ENCODE measurements around the gene ZNF518B.
"Not testable (repeated sequence)": the region's sequence is repeated elsewhere in the genome, so short reads cannot be mapped to it uniquely, and the experiment has no call there.

Gene ZNF518B

DNA sequence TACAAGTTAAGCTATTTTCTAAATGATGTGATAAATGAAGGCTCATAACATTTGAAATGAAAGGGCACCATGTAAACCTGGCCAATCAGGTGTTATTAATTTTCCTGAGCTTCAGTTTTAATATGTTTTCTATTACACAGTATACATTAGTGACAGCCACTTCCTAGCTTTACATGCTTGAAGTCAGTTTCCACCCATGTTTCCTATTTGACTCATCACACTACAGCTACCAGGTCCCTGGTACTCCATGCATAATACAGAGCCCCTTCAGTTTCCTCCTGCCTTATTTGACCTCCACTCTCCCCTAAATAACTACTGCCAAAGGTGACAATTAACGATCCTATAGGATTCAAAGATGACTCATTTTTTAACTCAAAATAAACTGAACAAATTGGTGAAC is 18.3 kb downstream of the ZNF518B start:
- Mint-ChIP-seq H3K4me3 (no peak overlapping the region), H3K4me1 (ENCODE audit: low read depth) (peaks cover 5% of the 10 kb centered on the region), H3K9me3 (peaks cover 22% of the 10 kb centered on the region), H3K27ac (no peak overlapping the region), H3K27me3 (ENCODE audit: low read depth) (no peaks in the 10 kb centered on the region), H3K36me3 (ENCODE audit: low read depth) (peaks cover 36% of the 10 kb centered on the region)

DNA sequence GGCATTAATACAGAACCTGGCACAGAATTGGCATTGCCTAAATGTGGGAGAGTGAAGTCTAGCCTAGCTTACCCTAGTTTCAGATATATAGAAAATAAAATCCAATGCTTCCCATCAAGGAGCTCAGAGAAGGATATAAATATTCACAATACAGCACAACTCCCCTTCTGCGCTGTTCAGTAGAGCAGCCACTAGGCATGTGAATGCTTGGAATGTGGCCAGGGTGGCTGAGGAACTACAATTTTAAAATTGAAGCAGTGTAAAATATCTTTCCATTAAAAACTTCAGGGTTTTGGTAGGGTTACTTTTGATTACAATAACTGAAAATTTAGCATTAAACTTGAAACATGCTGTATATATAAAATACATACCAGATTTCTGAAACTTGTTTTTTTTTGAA is 19.5 kb downstream of the ZNF518B start:
- Mint-ChIP-seq H3K9me3 (peaks cover 13% of the 10 kb centered on the region), H3K27ac (no peak overlapping the region), H3K4me3 (no peak overlapping the region), H3K4me1 (ENCODE audit: low read depth) (peaks cover 5% of the 10 kb centered on the region), H3K27me3 (ENCODE audit: low read depth) (no peaks in the 10 kb centered on the region), H3K36me3 (ENCODE audit: low read depth) (peaks cover 24% of the 10 kb centered on the region)

DNA sequence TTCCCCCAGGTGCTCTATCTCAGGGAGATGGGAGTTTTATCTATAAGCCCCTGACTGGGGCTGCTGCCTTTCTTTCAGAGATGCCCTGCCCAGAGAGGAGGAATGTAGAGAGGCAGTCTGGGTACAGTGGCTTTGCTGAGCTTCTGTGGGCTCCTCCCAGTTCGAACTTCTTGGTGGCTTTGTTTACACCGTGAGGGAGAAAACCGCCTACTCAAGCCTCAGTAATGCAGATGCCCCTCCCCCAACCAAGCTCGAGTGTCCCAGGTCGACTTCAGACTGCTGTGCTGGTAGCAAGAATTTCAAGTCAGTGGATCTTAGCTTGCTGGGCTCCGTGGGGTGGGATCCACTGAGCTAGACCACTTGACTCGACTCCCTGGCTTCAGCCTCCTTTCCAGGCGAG is 29.5 kb downstream of the ZNF518B start:
- not testable (repeated sequence) for H3K36me3 Mint-ChIP-seq (ENCODE audit: low read depth); H3K27me3 Mint-ChIP-seq (ENCODE audit: low read depth); H3K4me1 Mint-ChIP-seq (ENCODE audit: low read depth); H3K27ac Mint-ChIP-seq; H3K4me3 Mint-ChIP-seq
- H3K9me3 Mint-ChIP-seq: peaks cover 11% of the 10 kb centered on the region

DNA sequence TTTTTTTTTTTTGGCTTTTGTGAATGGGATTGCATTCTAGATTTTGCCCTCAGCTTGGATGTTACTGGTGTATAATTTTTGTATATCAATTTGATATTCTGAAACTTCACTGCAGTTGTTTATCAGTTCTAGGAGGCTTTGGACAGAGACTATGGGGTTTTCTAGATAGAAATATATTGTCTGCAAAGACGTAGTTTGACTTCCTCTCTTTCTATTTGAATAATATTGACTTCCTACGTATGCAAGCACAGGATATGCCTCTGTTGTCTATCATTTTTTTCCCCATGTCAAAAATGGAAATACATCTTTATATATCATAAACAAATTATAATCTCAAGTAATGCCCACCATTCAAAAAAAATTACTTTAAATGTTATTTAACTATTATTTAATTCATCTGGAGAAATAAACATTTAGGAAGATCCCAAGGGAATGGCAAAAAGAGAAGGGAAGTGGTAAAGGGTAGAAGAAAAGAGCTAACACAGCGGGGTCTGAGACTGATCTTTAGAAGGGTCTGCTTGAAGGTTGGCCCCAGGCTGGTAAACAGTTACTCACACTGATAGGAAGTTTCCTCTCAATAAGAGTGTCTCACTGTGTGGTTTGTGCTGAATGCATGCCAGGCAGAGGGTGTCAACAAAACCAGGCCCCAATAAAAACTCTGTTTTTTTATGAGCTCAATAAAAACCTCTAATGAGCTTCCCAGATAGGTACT is 35.7 kb downstream of the ZNF518B start:
- H3K4me1 Mint-ChIP-seq (ENCODE audit: low read depth): peaks cover 3% of the 10 kb centered on the region
- peaks cover 1% of the 10 kb centered on the region for H3K27me3 Mint-ChIP-seq (ENCODE audit: low read depth)
- no peak overlapping the region for H3K27ac Mint-ChIP-seq
- peaks cover 10% of the 10 kb centered on the region for H3K9me3 Mint-ChIP-seq
- H3K36me3 Mint-ChIP-seq (ENCODE audit: low read depth): no peaks in the 10 kb centered on the region
- no peak overlapping the region for H3K4me3 Mint-ChIP-seq

DNA sequence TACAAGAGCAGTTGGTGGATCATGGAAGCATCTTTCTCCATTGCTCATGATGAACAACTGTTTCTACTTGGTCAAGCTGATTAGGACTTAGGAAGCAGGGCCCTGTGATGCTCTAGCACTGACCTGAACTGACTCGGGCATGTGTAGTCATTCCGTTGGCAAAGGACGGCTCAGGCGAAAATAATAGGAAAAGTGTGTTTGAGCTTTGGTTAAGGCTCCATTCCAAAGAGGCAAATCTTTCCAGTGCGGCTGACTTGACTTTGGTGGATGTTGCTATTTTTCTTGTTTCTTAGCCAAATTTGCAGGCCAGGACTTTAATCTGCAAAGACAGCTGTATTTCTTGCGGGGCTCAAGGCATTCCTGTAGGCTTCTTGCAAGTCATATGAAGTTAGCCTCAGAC is 39.5 kb downstream of the ZNF518B start:
- Mint-ChIP-seq H3K27ac (no peak overlapping the region), H3K9me3 (peaks cover 3% of the 10 kb centered on the region), H3K27me3 (ENCODE audit: low read depth) (no peaks in the 10 kb centered on the region), H3K36me3 (ENCODE audit: low read depth) (no peaks in the 10 kb centered on the region), H3K4me1 (ENCODE audit: low read depth) (peaks cover 6% of the 10 kb centered on the region), H3K4me3 (no peak overlapping the region)

DNA sequence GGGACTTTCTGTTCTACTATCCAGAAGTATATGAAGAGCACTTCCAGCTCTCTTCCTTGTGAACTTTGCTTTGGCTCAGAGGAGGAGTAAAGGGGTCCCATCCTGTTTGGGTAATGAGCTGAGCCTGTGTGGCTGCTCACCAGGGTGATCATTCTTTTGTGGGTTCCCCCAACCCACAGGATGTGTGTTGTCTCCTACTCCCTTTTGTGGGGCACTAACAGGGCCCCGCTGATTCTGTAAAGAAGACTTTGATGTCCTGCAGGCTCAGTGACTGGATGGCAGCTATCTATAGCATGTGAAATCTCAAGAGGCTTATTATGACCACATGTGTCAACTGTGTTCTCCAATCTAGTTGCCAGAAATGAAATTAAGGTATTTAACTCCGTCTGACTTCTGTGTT is 40.8 kb downstream of the ZNF518B start:
- peaks cover 6% of the 10 kb centered on the region for H3K4me1 Mint-ChIP-seq (ENCODE audit: low read depth)
- no peak overlapping the region for H3K27ac Mint-ChIP-seq
- no peaks in the 10 kb centered on the region for H3K36me3 Mint-ChIP-seq (ENCODE audit: low read depth)
- no peak overlapping the region for H3K4me3 Mint-ChIP-seq
- H3K9me3 Mint-ChIP-seq: peaks cover 3% of the 10 kb centered on the region
- H3K27me3 Mint-ChIP-seq (ENCODE audit: low read depth): no peaks in the 10 kb centered on the region

DNA sequence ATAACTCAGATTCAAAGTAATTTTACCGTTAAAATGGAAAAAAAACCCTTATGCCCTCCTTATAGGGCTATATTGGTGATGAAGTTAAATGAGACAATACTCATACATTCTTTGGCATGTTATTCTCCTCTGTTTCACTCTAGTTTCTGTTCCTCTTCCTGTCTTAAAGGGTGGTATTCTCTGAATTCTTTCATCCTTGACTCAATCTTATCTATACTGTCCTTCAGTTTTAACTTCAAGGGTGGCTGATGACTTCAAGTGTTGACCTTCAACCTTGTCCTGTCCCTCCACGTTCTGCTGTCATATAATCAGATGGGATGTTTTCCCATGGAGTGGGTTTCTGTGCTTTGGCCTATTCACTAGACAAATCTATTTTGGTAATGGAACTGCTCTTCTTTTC is 44.0 kb downstream of the ZNF518B start:
- Mint-ChIP-seq H3K9me3 (no peaks in the 10 kb centered on the region), H3K4me1 (ENCODE audit: low read depth) (peaks cover 6% of the 10 kb centered on the region), H3K27me3 (ENCODE audit: low read depth) (no peaks in the 10 kb centered on the region), H3K4me3 (no peak overlapping the region), H3K27ac (no peak overlapping the region), H3K36me3 (ENCODE audit: low read depth) (no peaks in the 10 kb centered on the region)

DNA sequence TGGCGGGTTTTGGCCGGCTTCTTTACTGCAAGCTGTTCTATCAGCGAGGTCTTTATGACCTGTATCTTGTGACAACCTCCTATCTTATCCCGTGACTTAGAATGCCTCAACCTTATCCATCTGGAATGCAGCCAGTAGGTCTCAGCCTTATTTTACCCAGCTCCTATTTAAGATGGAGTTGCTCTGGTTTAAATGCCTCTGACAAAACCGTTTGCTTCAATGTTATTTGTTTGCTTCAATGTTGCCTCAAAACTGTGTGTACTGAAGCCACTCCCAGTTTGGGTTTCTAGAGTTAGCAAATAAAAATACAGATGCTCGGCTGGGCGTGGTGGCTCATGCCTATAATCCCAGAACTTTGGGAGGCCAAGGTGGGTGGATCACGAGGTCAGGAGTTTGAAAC is 51.6 kb downstream of the ZNF518B start:
- Mint-ChIP-seq H3K27ac (no peak overlapping the region), H3K4me1 (ENCODE audit: low read depth) (no peaks in the 10 kb centered on the region), H3K27me3 (ENCODE audit: low read depth) (no peaks in the 10 kb centered on the region), H3K9me3 (no peaks in the 10 kb centered on the region), H3K4me3 (no peak overlapping the region), H3K36me3 (ENCODE audit: low read depth) (no peaks in the 10 kb centered on the region)

DNA sequence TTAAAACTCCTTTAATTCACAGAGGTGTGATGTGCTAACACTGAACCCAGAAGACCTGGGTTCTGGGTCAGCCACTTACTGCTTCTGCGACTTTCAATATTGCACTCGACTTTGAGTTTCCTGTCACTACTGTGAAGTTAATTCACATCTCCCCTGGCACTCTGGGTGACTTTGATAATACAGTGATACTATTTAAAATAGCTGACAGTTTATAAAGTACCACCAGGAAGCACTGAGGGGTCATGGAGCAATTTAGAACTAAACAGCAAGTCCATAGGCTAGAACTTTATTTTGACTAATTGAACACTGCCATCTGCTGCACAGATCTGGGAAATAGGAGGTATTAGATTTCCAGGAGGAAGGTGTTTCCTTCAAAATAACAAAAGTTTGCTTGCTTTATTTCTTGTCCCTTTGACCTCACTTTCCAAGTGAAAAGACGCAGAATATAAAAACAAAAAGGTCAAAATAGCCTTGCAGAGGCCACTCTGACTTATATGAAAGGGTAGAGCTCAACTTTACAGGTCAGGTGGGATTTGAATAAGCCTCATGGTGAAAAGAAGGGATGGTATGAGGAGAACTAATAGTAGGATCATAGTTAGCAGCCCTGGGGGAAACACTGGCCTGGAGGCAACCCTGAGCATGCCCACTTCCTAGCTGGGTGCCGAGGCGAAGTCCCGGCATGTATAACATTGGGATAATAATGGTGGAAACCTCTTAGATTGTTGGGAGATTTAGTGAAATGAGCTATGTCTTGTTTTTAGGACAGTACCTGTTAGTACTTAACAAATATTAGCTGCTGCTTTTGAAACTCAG is 53.4 kb downstream of the ZNF518B start:
- Mint-ChIP-seq H3K4me1 (ENCODE audit: low read depth) (no peaks in the 10 kb centered on the region), H3K9me3 (no peaks in the 10 kb centered on the region), H3K27me3 (ENCODE audit: low read depth) (no peaks in the 10 kb centered on the region), H3K4me3 (no peak overlapping the region), H3K36me3 (ENCODE audit: low read depth) (no peaks in the 10 kb centered on the region), H3K27ac (no peak overlapping the region)

DNA sequence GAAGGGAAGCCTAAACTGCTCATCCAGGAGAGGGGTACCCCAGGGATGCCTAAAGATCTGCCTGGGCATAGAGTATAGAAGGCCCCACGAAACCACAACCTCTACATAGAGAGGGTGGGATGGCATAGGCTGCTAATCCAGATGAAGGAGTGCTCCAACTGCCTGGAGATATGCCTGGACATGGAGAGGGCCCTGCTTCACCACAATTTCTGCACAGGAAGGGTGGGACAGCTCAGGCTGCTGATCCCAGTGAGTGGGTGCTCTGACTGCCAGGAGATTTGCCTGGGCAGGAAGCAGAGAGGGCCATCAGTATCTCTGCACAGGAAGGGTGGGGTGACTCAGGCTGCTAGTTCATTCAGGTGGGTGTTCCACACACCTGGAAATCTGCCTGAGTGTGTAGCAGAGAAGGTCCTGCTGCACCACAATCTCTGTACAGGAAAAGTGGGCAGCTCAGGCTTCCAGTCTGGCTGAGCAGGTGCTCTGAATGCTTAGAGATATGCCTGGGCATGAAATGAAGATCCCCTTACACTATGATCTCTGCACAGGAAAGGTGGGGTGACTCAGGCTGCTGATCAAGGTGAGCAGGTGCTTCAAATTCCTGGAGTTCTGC is 61.1 kb downstream of the ZNF518B start:
- H3K27ac Mint-ChIP-seq: no peak overlapping the region
- peaks cover 12% of the 10 kb centered on the region for H3K27me3 Mint-ChIP-seq (ENCODE audit: low read depth)
- H3K4me3 Mint-ChIP-seq: no peak overlapping the region
- H3K4me1 Mint-ChIP-seq (ENCODE audit: low read depth): peaks cover 7% of the 10 kb centered on the region
- no peaks in the 10 kb centered on the region for H3K36me3 Mint-ChIP-seq (ENCODE audit: low read depth)
- H3K9me3 Mint-ChIP-seq: peaks cover 7% of the 10 kb centered on the region

Data from T-helper 1 cell treated with Interleukin-12 subunit alpha and Interleukin-12 subunit beta and Interleukin-4 antibody, amounts not matched to agents 30 μg/mL and 1 μg/mL, for 36 hours (primary cell).